Ureter (tissue), 1 donor: ENCODE data around the gene CCL20. TPM values are rescaled to one million over a fixed set of nuclear protein-coding genes. Genes with fewer than 3 reads are reported as not detected.
"Not testable (repeated sequence)": the region's sequence is repeated elsewhere in the genome, so short reads cannot be mapped to it uniquely, and the experiment has no call there.

Experiments used
- DNase-seq: peaks from one replicate; pipeline ENCODE4 v3.0.0-alpha.2; 2020; ENCODE audit warnings: low spot score
- total RNA-seq: library from RNA; stranded (reverse); gene quantifications from one replicate; pipeline ENCODE4 v1.2.4, GENCODE V29; 2023
- donor health status: DM: yes; HTN: yes; CAD: no.

Gene CCL20, protein sequence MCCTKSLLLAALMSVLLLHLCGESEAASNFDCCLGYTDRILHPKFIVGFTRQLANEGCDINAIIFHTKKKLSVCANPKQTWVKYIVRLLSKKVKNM
- total RNA-seq: 2.3 TPM

DNA sequence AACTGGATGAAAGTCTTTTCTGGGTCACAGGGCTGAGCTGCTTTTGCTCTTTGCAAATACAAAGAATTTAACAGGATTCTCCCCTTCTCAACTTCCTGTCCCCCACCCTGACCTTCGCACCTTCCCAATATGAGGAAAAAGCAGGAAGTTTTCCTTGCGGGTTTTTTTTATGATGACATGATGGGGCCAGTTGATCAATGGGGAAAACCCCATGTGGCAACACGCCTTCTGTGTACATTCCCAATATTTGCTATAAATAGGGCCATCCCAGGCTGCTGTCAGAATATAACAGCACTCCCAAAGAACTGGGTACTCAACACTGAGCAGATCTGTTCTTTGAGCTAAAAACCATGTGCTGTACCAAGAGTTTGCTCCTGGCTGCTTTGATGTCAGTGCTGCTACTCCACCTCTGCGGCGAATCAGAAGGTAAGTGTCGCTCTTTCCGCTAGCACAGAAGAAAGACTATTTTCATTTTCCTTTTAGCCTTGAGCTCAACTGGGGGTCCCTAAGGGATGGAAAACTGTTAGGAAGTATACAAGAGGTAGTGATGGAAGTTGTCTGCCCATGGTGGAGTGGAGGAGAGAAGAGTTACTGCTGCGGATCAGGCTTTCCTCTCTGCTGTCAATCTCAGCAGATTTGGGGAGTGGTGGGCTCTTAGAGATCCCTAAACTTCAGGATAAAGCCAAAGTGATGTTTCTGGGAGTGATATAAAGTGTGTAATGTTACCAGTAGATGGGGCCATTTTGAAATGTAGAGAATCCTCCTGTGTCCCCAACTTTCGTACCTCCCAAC, at the start of gene CCL20:
CCL20 (plus strand) TSS at position 281 of the 792 bp plus-strand sequence; CDS start at position 351, 70 bp downstream.
- DNase-seq: no peak

DNA sequence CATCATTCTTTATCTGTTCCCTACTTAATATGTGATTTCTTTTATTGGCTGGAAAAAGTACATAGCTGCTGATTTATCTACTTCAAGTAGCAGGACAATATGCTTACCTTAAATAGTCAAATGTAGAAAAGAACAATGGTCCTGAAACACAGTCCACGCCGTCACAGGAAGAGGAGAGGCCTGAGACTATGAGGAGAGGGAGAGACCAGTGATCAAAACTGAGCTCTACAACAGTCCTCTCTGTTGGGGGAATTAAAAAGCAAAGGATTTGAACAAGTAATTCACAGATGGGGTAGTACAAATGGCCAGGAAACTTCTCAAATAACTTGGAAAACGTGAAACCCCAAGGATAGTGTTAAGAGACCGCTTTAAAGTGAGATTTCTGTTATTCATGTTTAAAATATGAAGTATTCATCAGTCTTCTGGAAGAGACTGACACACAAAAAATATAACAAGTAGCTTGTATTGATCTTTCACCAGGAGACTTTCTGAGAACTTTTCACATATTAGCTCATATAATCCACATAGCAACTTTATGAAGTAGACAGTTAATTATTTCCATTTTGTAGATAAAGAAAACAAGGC, 47.8 kb upstream of the CCL20 start:
- DNase-seq: no peak

DNA sequence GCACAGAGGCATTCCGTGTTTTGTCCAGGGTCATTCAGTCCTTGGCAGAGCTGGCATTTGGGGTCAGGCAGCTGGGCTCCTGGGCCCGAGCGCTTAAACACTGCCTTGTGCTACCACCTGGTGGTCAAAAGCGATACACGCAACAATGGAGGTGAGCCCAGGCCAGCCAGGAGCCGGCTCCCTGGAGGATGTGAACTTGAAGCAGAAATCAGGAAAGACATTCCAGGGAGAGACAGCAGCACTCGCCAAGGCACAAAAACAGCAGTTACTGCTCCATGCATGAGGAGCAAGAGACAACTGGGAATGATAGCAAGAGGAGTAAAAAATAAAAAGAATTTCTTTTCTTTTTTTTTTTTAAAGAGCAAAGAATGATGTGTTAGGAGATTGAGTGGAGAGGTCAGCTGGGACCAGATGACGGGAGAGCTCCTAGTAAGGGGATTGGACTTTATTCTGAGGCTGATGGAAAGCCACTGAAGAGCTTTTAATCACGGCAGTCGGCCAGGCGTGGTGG, 47.2 kb upstream of the CCL20 start:
- DNase-seq: peak; percentile 75

DNA sequence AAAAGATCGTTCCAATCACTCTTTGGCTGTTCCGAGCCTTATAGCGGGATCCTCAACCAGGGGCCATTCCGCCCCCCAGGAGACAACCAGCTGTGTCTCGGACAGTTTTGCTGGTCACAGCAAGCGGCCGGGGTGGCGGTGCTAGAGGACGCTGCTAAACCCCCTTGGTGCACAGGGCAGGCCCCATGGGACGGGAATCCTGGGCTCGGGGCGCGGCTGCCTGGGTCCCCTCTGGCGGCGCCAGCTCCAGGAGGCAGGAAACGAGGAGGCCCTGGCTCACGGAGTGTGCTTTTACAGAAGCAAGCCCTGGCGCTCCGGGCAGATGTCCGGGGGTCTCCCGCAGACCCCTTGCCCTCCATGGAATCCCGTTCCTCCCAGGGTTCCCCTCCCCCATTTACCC, 45.8 kb upstream of the CCL20 start:
- no peak for DNase-seq

DNA sequence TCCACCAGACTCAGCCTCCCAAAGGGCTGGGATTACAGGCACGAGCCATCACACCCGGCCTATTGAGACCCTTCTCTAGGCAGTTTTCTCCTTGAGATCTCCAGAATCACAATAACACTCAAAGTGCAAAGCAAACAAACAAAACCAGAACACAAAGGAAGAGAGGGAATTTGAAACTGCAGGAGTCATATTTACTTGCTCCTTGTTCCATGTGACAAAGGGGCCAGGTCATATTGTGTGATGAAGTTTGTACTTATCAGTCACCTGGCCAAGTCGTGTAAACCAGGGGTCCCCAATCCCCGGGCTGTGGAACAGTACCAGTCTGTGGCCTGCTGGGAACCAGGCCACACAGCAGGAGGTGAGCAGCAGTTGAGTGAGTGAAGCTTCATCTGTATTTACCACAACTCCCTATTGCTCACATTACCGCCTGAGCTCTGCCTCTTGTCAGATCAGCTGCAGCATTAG, 41.4 kb upstream of the CCL20 start:
- no peak for DNase-seq

DNA sequence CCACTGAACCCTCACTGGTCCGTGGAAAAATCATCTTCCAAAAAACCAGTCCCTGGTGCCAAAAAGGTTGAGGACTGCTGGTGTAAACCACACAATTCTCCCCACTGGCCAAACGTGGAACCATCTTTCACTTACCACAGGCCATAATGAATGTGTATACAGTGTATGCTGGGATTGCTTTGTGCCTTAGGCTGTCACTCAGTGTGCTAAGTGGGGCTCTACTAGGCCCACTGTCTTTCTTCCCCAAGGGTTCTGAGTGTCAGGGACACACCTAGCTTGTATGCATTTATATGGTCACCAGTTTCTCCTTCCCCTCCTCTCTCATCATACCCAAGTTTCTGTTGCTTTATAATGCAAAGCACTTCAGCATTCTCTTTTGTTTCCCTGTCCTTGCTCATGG, 40.7 kb upstream of the CCL20 start:
- DNase-seq: no peak

DNA sequence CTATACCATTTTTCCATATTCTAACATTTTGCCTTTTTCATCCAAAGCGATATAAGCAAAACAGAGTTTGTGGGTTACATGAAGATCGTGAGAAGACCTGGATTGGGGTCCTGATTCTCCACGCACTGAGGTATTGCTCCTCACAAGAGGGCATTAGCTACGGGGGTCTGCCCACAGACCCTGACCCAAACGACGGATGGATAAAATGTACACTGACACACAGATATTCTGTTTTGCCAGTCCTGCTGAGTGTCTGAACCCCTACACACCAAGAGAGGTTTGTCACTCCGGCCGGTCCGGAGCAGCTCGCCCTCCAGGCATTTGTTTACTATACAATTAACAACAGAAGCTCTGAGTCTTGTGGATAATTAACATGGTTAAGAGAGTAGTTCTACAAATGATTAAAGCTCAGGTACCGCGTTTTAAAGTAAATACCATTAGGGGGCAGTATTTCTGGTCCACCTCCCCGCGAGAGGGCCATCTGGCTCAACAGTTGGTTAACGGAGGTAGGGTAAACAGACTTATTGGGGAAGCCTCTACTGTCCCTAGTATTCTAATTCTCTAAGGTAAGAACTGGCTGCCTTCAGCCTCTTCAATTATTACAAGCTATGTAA, 39.5 kb upstream of the CCL20 start:
- no peak for DNase-seq

DNA sequence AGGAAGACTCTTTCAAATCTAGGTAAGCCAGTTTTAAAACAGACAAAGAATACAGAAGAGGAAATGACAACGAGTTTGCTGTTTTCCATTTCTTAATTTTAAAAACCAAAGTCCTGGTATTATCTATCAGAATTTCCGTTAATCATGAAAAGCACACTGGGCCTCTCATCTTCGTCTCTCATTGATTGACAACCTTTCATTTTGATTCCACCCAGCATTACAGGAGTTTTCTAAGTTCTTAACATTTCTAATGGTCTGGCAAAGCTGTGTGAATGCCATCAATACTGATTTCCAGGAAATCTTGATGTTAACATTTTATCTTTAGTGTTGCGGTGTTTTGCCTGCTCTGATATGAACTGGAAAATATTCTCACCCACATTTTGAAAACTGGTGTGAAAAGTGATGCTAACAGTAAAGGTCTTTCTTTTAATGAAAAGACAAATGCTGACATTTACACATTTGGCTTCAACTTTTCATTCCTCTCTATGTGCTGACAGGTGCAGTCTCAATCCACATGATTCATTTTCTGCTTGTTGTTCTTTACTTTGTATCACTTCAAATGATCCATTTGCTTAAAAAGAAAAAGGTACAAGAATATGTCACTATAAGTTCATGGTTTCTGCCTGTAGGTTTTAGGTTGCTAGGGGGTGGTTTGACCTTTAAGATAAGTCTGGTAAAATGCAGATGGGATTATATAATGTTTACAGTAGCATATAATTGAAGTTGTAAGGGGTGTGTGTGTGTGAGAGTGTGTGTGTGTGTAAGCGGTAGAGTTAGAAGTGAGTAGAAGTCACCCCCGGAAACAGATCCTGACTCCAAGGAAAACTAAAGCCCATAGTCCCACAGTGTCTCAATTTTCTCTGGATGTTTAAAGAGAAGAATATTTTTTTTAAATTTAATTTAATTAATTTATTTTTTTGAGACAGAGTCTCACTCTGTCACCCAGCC, 38.5 kb upstream of the CCL20 start:
- DNase-seq: no peak

DNA sequence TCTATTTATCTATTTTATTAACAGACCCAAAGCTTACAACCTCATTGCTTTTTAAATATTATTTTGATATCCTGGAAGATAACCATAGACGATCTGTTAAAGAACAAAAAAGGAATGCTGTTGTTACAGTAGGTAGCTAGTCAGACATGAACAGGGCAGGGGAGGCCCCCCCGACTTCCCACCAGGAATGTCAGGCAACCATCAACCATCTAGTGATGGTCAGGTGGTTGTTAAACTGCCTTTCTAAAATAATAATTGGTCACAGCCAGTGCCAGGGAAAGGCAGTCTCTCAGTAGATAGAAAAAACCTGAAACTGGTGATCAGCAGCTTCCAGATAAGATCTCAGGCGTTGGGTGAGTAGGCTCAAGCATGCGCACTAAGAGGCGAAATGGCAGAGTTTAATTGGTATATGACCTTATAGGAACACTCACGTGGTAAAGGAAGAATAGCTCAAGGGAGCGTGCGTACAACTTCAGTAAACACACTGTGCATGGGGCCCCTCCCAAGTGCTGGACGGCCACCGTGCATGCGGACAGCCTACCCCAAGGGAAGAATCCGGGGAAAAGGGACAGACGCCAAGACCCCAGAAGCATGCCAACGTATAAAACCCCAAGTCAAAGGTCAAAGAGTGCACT, 32.5 kb upstream of the CCL20 start:
- DNase-seq: peak; percentile 68

DNA sequence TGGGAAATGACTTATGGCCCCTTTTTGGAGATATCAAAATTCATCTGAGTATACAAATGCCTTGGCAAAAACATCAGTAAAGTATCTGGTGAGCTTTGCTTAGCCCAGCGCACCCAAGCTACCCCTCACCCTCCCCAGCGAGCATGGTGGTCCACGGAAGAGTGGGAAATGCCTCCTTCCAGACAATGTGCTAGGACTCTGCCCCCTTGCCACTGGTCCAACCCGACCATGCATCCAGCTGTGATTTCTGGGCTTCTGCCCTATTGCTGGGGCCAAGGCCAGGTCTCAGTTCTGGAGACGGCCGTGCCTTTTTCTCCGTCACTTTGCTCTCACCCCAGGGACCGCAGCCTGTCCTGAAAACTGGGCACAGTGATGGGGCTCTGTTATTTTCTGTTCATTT, 31.8 kb upstream of the CCL20 start:
- no peak for DNase-seq

DNA sequence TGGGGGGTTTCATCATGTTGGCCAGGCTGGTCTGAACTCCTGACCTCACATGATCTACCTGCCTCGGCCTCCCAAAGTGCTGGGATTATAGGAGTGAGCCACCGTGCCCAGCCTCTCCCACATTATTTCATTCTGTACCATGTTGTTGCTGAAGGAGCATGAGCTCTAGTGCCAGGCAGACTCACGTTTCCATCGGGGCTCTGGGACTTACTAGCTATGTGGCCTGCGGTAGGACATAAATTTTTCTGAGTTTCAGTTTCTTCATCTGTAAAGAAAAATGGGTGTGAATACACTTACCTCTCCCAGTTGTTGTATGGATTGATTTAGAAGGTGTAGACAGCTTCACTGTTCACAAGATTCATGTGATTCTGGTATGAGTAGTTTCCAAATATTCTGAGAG, 30.8 kb upstream of the CCL20 start:
- no peak for DNase-seq

DNA sequence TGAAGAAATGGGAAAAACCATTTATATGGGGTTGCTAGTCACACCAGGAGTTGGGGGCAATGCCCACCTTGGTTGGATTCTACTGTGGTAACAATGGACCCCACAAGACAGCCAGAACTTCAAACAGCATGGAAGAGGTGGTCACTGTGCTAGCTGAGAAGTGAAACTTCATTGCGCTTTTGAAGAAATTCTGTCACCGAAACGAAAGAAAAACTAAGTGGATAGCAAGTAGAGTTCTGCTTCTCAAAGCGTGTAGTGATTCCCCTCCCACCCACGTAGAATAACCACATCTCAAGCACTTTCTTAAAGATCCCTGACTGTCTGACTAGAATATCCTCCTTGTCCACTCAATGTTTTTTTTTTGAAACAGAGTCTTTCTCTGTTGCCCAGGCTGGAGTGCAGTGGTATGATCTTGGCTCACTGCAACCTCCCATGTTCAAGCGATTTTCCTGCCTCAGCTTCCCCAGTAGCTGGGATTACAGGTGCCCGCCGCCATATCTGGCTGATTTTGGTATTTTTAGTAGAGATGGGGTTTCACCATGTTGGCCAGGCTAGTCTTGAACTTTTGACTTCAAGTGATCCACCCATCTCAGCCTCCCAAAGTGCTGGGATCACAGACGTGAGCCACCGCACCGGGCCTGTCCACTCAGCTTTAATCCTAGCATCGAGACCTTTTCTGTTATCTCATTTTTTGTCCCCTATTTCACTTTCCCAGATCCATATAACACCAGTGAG, 30.1 kb upstream of the CCL20 start:
- no peak for DNase-seq

DNA sequence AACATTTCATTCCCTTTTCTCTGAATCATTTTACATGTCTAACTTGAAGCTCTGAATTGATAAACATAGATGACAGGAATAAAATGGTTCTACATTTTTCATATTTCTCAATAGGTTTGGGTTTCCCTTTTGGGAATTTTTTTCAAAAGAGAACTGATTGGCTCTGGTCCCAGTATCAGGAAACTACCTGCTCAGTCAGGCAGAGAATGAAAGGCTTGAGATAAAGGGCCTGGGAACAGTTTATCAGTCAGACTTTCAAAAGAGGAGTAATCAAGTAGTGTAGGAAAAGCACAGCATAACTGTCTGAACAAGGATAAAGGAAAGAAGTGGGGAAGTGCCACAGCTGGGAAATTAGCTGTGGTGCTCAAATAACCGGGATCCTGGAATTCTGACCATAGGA, 28.3 kb upstream of the CCL20 start:
- no peak for DNase-seq

DNA sequence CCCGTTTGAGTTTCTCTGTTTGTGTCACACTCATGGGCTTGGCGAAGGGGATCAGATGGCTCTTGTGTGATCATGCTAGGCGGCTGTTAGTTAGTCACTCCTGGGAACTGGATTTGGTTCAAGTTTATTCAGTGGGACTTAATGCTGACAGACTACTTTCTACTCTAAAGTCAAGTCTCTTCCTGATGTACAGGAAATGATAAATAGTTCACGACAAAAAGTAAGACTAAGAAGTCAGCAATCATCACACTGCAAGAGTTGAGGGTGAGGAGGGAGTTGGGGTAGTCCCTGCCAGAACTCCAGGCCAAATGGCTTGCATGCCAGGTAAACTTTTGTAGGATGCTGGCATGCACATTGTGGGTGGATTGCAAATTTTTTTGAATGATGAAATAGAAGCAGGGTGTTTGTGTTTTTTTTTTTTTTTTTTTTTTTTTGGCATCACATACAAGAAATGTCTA, 25.1 kb upstream of the CCL20 start:
- no peak for DNase-seq

DNA sequence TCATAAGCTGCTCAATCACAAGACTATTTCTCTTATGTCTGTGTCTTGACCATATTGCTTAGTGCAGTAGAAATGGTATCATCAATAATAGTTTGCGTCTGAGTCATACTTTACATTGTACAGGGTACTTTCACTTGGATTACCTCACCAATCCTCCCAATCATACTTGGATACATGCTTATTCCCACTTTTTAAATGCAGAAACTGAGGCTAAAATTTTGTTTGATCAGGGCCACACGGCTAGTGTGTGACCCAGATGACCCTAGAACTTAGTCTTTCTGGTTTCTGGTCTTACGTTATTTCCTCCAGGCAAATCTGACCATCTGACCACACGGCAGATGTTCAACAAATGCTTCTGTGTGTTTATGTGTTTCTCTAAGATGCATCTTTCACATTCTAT, 23.8 kb upstream of the CCL20 start:
- DNase-seq: no peak

DNA sequence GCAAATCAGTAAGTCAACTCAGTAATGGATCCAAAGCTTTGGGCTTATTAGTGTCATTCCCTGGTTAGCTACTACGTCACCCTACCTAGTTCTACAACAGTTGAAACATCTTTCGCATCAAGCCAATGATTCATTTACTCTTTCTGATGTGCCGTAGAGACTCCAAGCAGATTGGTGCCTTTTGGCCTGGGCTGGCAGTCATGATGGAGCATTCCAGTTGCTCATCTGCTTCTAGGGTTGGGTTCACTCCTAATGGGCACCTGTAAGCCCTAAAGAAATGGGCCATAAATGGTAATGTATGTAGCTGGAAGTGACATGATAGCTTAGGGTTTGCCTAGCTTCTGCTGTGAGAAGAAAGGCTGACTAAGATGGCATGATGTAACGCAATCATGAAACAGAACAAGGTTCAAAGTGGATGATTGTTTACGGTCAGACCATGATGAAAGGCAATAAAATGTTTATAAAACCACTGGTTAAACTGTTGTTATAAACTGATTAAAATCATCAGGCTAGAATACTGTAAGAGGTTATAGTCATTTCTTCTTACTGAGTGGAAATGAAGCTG, 20.4 kb upstream of the CCL20 start:
- no peak for DNase-seq

DNA sequence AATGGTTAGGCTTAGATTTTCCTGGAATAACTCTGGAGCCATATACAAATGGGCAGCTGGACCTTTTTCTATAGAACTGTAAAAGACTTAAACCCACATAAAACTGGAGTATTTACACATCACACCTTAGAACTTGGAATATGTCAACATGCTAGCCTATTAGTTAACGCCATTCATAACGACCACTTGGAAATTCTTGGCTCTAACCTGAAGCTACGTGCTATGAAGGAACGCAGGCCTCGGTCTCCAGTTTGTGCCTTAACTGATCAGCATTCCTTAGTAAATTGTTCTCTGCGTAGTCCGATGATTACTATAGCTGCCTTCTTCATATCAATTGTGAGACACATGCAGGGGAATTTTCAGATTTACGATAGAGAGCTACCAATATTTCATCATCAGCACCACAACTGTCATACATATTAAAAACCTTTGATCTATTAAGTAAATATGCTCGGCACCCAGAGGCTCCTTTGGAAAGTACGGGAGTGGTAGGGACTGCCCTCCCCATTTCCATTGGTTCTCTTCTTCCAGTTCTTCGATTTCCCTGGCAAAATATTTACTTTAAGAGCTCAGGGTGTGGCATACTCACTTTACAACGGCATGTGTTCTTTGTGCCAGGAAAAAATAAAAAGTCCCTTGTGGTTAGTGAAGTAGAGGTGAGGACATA, 17.5 kb upstream of the CCL20 start:
- DNase-seq: no peak

DNA sequence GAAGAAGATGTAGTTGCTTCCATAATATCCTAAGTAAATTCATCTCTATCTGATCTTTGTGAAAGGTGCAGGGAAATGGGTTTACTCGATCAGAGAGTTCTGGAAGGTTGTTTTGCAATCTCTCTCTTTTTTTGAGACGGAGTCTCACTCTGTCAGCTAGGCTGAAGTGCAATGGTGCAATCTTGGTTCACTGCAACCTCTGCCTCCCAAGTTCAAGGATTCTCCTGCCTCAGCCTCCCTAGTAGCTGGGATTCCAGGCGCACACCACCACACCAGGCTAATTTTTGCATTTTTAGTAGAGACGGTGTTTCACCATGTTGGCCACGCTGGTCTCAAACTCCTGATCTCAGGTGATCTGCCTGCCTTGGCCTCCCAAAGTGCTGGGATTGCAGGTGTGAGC, 16.9 kb upstream of the CCL20 start:
- DNase-seq: not testable (repeated sequence)

DNA sequence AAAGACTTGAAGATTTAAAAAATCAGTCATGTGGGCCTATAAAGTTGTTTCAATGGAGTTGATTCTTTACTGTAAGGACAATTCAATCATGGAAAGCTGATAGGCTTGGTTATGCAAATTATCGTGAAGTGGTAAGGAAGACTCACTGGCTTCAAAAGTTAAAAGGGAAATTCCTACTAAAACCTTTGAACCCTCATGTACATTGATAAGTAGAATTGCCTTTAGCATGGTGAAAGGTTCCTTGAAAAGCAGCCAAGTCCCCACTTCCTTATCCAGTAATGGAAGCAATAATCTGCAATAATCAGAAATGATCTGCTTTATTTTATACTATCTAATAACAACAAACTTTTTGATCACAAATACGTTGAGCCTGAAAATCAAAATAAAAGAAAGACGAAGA, 14.4 kb upstream of the CCL20 start:
- DNase-seq: no peak
